GM19328 (cell line): Measurements from ENCODE around the gene HLA-DRB1.
A peak's percentile ranks its signal among the peaks of the same experiment; 100 is the strongest.
"Not testable (repeated sequence)": the region's sequence is repeated elsewhere in the genome, so short reads cannot be mapped to it uniquely, and the experiment has no call there.

Source experiments
- ATAC-seq: cut with Tn5 transposase; IDR thresholded peaks from one replicate; pipeline ENCODE4 v1.9.1; 2021; ENCODE audit warnings: mild to moderate bottlenecking, moderate library complexity; ENCODE audit not compliant: unreplicated experiment

HLA-DRB1 gene

DNA sequence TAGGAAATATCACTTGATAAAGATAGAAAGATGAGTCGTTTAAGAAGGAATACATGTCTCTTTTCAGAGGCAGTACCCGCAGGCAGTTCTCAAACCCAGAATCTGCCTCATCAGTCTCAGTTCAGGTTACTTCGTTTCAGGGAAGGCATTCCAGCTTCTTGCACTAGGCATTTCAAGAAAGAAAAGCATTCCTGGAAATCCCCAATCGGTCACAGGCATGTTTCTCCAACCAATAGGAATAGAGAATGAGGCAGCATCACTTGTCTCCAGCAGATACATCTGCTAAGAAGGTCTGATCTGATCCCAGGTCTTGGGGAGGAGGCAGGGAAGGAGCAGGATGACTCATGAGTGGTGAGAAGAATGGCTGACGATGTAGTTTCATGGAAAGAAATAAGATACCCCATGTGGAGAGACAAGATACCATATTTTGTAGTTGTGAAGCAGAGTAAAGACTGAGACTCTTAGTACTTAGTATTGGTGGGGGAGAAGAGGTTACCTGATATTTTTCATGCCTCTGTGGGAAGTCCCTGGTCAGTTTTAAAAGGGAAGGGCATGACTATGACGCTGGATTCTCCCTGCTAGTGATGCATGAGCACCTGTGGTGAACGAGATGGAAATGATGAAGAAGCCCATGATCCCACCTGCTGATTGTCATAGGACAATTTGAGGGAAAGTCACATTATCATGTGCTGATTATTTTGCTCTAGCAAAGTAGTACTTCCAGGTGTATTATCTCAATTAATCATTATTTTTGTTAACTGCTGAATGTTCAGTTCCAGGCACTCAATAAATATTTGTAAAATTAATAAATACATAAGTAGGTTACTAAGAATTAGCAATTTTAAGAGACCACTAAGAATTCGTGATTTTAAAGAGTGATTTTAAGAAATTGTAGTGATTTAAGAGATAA is 20.3 kb upstream of the HLA-DRB1 start:
- ATAC-seq: peak; percentile 90

DNA sequence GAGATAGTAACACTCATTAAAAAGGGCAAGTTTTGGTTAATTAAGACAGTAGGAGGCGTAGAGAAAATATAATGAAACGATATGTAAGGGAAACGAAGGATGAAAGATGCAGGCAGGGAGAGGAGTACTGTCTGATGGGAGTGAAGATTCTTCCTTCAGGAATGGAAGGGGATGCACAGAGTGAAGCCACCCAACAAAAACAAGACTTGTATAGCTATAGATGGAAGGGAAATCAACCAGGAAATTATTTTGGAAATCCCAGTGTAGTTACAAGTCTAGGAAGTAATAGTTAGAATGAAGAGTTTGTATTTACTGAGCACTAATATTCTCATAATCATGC is 19.7 kb upstream of the HLA-DRB1 start:
- no peak for ATAC-seq

GRCh38 chr6:32608362-32608761 is 18.7 kb upstream of the HLA-DRB1 start:
- ATAC-seq: no peak

GRCh38 chr6:32607988-32608298 is 18.3 kb upstream of the HLA-DRB1 start:
- no peak for ATAC-seq

GRCh38 chr6:32607263-32607987 is 17.8 kb upstream of the HLA-DRB1 start:
- ATAC-seq: no peak

DNA sequence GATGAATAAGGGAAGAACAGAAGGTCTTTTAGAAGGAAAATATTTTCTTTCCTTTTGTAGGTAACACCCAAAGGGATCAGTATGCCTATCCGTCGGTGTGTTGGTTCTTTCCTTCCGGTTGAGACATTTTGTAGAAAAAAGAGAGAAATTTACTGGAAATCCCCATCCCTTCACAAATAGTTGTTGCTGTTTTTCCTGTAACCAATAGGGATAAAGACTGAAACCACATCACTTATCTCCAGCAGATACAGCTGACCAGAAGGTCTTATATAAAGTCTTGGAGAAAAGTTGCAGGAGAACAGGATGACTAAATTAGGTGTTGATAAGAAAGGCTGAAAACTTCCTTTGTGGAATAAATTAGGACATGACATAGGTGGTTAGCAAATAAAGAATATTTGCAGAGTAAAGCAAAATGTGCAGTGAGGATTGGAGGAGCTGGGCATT is 14.8 kb upstream of the HLA-DRB1 start:
- ATAC-seq: no peak

GRCh38 chr6:32603888-32604287 is 14.2 kb upstream of the HLA-DRB1 start:
- ATAC-seq: no peak

GRCh38 chr6:32603222-32603621 is 13.6 kb upstream of the HLA-DRB1 start:
- ATAC-seq: no peak

- no peak for ATAC-seq
Observed at GRCh38 chr6:32602383-32602782, 12.7 kb upstream of the HLA-DRB1 start.

DNA sequence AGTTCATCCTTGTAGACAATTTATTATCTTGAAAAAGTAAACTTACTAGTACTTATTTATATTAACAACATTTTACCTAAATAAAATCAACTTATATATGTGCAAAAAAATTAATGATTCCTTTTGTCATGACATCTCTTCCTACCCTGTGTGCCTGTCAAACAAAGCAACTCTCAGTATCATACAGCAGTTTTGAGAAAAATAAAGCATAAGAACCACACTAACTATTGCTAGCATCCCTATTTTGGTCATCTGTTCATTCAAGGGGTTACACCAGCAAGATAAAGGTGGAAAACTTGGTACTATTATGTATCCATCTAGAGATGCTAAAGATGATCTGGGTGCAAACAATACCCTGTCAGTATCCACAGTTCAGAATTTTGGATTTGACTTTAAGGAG is 7.4 kb upstream of the HLA-DRB1 start:
- ATAC-seq: no peak

DNA sequence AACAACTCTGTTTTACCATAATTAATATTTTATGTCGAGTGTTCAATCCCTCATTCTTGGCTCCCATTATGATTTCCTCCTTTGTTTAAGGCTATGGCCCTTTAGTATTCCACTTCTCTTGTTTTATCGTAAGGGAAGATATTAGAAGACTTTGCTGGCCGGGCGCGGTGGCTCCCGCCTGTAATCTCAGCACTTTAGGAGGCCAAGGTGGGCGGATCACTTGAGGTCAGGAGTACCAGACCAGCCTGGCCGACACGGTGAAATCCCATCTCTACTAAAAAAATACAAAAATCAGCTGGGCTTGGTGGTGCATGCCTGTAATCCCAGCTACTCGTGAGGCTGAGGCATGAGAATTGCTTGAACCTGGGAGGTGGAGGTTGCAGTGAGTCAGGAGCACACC is 1.1 kb upstream of the HLA-DRB1 start:
- not testable (repeated sequence) for ATAC-seq

DNA sequence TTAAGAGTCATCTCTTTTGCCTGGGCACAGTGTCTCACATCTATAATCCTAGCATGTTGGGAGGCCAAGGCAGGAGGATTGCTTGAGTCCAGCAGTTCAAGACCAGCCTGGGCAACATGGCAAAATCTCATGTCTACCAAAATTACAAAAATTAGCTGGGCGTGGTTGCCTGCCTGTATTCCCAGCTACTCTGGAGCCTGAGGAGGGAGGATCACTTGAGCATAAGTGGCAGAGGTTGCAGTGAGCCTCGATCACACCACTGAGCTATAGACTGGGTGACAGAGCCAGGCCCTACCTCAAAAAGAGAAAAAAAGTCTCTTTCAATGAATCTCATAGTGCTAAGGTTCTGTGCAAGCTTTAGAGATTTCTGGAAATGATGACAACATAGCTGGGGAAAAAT is 1.5 kb downstream of the HLA-DRB1 start:
- no peak for ATAC-seq

DNA sequence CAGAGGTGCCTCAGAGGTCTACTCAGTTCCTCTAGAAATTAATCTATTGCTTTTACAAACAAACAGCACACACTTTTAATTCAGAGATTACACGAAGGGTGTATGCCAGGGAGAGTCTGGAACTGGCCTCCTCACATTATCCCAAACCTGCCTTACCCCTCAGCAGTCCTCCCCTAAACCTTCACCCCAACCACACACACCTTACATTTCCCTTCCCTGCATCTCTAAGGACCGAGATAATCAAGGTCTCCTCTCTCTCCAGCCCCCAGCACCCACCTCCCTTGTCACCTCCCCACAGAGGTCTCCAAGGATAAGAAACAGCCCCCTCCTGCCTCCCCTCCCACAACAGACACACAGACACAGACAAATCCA is 6.1 kb downstream of the HLA-DRB1 start:
- no peak for ATAC-seq

GRCh38 chr6:32581315-32582095 is 8.1 kb downstream of the HLA-DRB1 start:
- no peak for ATAC-seq

- ATAC-seq: no peak
Observed at GRCh38 chr6:32580593-32580992, 9.1 kb downstream of the HLA-DRB1 start.

DNA sequence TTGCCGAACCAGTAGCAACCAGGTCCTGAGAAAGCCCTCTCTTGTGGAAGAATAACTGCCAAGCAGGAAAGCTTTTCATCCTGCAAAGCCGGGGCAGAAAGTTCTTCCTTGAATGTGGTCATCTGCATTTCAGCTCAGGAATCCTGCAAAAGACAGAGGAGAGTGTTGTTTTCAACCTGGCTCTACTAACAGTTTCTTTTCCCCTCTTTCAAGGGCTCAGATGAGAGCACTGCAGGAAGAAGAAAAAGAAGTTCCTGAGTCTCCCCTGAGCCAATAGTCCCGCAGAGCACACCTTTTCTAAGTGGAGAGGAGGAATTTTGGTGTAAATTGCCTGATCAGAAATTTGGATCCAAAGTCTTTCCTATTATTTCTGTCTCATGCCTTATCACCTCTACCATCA is 10.7 kb downstream of the HLA-DRB1 start:
- no peak for ATAC-seq

- ATAC-seq: not testable (repeated sequence)
Observed at GRCh38 chr6:32577493-32577892, 12.2 kb downstream of the HLA-DRB1 start.

GRCh38 chr6:32576250-32576649 is 13.4 kb downstream of the HLA-DRB1 start:
- ATAC-seq: no peak

DNA sequence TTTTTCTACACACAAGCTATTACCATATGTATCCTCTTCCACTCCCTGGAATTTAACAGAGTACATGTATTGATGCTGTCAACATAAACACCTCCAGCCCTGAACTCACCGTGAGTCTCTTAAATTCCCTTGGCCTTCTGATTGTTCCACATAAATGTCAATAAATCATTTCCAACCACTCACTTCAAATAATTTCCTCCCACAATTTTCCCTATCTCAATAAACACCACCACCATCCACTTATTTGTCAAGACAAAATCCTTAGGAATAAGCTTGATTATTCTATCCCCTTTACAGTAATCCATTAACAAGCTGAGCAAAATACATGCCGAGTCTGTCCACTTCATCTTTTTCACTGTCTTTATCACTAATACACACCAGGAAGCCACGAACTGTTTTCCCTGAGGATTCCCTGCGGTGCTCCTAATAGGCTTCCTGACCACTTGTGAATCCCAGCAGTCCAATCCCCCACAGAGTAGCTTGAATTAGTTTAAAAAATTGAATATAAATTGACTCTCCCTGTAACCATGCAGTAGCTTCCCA is 19.2 kb downstream of the HLA-DRB1 start:
- ATAC-seq: no peak

- no peak for ATAC-seq
Observed at GRCh38 chr6:32568561-32568960, 21.1 kb downstream of the HLA-DRB1 start.

DNA sequence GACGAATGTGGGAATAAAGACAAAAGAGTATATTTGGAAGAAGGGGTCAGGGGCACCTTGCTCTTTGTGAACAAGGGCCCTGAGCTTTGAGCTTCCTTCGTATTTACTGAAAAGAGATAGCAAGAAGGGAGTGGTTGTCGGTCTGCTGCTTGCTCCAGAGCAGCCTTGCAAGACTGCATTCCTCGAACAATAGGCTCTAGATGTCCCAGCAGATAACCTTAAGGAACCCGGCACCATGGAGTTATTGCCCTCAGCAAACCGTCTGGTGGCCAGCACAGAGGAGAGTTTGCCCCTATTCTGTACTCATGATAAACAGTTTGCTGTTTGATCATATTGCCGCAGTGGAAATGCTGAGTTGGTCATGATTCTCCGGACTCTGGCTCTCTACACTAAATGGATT is 22.7 kb downstream of the HLA-DRB1 start:
- no peak for ATAC-seq
